ENCODE results near the gene UBAC1.

DNA sequence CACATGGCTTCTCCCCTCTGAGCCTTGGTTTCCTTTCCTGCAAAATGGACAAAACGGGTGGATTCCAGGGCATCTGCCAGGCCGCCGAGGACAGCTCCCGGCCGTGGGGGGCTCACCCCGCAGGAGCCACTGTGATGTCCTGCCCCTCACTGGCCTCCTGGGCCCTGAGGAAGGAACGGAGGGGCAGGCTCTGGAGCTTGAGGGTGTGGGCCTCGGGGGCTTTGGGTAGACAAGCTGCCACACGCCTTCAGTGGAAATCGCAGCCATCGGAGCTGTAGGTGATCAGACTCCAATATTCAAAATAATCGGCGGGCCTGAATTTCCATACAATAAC is 32.2 kb upstream of the UBAC1 start:
- TF ChIP-seq, protein P1, sequence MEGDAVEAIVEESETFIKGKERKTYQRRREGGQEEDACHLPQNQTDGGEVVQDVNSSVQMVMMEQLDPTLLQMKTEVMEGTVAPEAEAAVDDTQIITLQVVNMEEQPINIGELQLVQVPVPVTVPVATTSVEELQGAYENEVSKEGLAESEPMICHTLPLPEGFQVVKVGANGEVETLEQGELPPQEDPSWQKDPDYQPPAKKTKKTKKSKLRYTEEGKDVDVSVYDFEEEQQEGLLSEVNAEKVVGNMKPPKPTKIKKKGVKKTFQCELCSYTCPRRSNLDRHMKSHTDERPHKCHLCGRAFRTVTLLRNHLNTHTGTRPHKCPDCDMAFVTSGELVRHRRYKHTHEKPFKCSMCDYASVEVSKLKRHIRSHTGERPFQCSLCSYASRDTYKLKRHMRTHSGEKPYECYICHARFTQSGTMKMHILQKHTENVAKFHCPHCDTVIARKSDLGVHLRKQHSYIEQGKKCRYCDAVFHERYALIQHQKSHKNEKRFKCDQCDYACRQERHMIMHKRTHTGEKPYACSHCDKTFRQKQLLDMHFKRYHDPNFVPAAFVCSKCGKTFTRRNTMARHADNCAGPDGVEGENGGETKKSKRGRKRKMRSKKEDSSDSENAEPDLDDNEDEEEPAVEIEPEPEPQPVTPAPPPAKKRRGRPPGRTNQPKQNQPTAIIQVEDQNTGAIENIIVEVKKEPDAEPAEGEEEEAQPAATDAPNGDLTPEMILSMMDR (IDR thresholded peaks at IDR 0.05; ENCODE audit: low read depth, low read length) = no peak
- TF ChIP-seq, protein P2, sequence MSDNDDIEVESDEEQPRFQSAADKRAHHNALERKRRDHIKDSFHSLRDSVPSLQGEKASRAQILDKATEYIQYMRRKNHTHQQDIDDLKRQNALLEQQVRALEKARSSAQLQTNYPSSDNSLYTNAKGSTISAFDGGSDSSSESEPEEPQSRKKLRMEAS (IDR thresholded peaks at IDR 0.05; ENCODE audit: low read depth, low read length) = no peak
